C4-2B (cell line): ENCODE data around the gene PARD3B.

ENCODE experiments used
- ZFX ChIP-seq: fragments of 450-650 bp; IDR thresholded peaks from 2 replicates; pipeline ENCODE4 v1.6.1; 2017
- TF ChIP-seq, protein P1 (sequence below): fragments of 450-650 bp; conservative IDR thresholded peaks from 2 replicates; pipeline ENCODE4 v1.5.1; 2017; ENCODE audit warnings: mild to moderate bottlenecking

DNA sequence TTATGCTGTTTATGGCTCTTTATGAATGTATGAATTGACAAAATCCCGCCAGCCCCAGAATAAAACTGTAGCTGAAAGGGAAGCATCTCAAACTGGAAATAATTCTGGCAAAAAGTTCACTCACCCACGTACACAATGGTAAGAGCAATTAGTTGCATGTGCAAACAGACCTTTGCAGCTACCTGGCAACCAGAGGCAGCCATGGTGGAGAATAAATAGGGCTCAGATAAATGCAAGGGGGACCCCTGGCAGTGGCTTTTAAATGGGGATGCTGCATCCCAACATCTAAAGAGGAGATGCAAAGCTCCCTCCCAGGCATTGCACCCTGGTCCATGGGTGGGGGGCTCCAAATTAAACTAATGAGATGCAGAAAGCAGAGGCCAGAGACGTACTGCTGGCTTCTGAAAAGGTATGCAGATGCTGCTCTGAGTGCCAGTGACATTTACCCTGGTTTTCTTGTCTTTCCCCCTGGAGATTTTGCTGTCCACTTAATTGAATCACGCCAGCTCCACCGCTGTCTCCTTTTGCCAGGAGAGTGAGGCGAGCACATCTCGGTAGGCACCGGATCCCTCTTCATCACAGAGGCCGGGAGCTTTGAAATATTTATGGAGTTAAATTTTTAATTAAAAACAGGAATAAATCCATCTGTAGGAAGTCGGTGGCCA is 1010.4 kb downstream of the PARD3B start:
- TF ChIP-seq, protein P1, sequence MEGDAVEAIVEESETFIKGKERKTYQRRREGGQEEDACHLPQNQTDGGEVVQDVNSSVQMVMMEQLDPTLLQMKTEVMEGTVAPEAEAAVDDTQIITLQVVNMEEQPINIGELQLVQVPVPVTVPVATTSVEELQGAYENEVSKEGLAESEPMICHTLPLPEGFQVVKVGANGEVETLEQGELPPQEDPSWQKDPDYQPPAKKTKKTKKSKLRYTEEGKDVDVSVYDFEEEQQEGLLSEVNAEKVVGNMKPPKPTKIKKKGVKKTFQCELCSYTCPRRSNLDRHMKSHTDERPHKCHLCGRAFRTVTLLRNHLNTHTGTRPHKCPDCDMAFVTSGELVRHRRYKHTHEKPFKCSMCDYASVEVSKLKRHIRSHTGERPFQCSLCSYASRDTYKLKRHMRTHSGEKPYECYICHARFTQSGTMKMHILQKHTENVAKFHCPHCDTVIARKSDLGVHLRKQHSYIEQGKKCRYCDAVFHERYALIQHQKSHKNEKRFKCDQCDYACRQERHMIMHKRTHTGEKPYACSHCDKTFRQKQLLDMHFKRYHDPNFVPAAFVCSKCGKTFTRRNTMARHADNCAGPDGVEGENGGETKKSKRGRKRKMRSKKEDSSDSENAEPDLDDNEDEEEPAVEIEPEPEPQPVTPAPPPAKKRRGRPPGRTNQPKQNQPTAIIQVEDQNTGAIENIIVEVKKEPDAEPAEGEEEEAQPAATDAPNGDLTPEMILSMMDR = no peak
- no peak for TF ChIP-seq ZFX
